Gastroesophageal sphincter (tissue), 3 donors: ENCODE results near the gene CCL8.

Experiments
- POLR2A ChIP-seq, 2 donors: fragments of 450-650 bp; IDR thresholded peaks; one replicate each; pipeline ENCODE4 v1.6.1; 2017; ENCODE audit warnings: antibody characterized with exemption in 2 of 2, mild to moderate bottlenecking in 2 of 2, moderate library complexity in 1 of 2
- TF ChIP-seq, protein P1 (sequence below), 4 experiments: fragments of 200-600 bp in 2 of 4; fragments of 450-650 bp in 2 of 4; sonication (generic) in 1 of 4; IDR thresholded peaks; one replicate each; pipeline ENCODE4 v1.5.1; 2017 to 2019; ENCODE audit warnings: antibody characterized with exemption in 4 of 4, mild to moderate bottlenecking in 2 of 4, moderate library complexity in 2 of 4

DNA sequence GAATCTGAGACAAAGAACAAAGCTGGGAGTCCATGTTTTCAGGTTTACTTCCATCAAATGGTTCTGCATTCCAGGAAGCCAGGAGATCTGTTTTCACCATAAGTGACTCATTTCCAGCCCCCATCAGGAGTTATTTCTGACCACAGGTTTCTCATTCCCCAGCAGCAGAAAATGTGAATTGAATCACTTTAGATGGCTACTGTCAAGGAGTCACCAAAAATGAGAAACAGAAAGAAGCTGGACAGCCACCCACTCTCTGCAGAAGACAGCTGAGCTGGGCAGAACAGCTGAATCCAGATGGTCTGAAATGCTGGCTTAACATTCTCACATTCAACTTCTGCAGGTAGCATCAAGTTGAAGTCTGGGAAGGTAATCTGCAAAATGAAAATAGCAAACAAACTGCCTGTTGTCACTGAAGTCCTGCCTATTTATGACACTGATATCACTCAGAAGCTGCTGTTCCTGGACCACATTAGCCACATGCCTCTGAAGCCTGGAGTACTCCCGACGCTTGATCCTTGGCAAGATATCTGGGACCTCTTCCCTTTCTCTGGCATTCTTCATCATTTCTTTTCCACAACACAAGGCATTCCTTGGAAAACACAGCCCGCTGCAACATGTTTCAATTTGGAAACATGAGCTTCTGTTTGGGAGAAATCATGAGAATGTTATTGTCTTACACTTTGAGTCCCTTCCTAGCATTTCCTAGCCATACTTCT, 18.4 kb upstream of the CCL8 start:
- no peak for TF ChIP-seq POLR2A (IDR thresholded peaks at IDR 0.05)
- TF ChIP-seq, protein P1, sequence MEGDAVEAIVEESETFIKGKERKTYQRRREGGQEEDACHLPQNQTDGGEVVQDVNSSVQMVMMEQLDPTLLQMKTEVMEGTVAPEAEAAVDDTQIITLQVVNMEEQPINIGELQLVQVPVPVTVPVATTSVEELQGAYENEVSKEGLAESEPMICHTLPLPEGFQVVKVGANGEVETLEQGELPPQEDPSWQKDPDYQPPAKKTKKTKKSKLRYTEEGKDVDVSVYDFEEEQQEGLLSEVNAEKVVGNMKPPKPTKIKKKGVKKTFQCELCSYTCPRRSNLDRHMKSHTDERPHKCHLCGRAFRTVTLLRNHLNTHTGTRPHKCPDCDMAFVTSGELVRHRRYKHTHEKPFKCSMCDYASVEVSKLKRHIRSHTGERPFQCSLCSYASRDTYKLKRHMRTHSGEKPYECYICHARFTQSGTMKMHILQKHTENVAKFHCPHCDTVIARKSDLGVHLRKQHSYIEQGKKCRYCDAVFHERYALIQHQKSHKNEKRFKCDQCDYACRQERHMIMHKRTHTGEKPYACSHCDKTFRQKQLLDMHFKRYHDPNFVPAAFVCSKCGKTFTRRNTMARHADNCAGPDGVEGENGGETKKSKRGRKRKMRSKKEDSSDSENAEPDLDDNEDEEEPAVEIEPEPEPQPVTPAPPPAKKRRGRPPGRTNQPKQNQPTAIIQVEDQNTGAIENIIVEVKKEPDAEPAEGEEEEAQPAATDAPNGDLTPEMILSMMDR (IDR thresholded peaks at IDR 0.05): no peak
